ENCODE data around the gene ASCC2.
A peak's percentile ranks its signal among the peaks of the same experiment; 100 is the strongest.
"Not testable (repeated sequence)": the region's sequence is repeated elsewhere in the genome, so short reads cannot be mapped to it uniquely, and the experiment has no call there.

The ASCC2 gene

GRCh38 chr22:29784451-29785361 is 53.4 kb downstream of the ASCC2 start:
- DNase-seq: peak; percentile 13

GRCh38 chr22:29782061-29782845 is 55.8 kb downstream of the ASCC2 start:
- no peak for DNase-seq

GRCh38 chr22:29780748-29781676 is 57.1 kb downstream of the ASCC2 start:
- DNase-seq: peak; percentile 22

GRCh38 chr22:29780220-29780619 is 57.9 kb downstream of the ASCC2 start:
- no peak for DNase-seq

- no peak for DNase-seq
Observed at GRCh38 chr22:29773233-29773632, 64.8 kb downstream of the ASCC2 start.

- peak; percentile 56 for DNase-seq
Observed at GRCh38 chr22:29772170-29772641, 65.9 kb downstream of the ASCC2 start.

- DNase-seq: no peak
Observed at GRCh38 chr22:29769723-29770321, 68.3 kb downstream of the ASCC2 start.

- DNase-seq: no peak
Observed at GRCh38 chr22:29768052-29768693, 69.9 kb downstream of the ASCC2 start.

- DNase-seq: peak; percentile 96
Observed at GRCh38 chr22:29767171-29768051, 70.7 kb downstream of the ASCC2 start, which contains the start of gene UQCR10. UQCR10 (plus strand) TSS chr22:29767369; CDS start chr22:29767399, 30 bp downstream.

GRCh38 chr22:29766632-29767170 is 71.4 kb downstream of the ASCC2 start, which contains the start of gene ZMAT5:
ZMAT5 (minus strand) TSS chr22:29767007; CDS start chr22:29748544, 18,463 bp downstream.
- DNase-seq: peak; percentile 99

- DNase-seq: peak; percentile 65
Observed at GRCh38 chr22:29765905-29766631, 72.0 kb downstream of the ASCC2 start.

- DNase-seq: peak; percentile 95
Observed at GRCh38 chr22:29762263-29762662, 75.8 kb downstream of the ASCC2 start.

- DNase-seq: no peak
Observed at GRCh38 chr22:29758959-29759358, 79.1 kb downstream of the ASCC2 start.

- DNase-seq: peak; percentile 17
Observed at GRCh38 chr22:29758068-29758622, 79.9 kb downstream of the ASCC2 start.

GRCh38 chr22:29757096-29757495 is 81.0 kb downstream of the ASCC2 start:
- no peak for DNase-seq

- DNase-seq: peak; percentile 93
Observed at GRCh38 chr22:29756341-29756740, 81.7 kb downstream of the ASCC2 start.

- peak; percentile 94 for DNase-seq
Observed at GRCh38 chr22:29755889-29756288, 82.2 kb downstream of the ASCC2 start.

GRCh38 chr22:29754658-29755395 is 83.2 kb downstream of the ASCC2 start:
- not testable (repeated sequence) for DNase-seq

Measured in NCI-H69 (cell line).